NT2/D1 (cell line): ENCODE data around the gene FBXL2.

Experiments
- YY1 ChIP-seq: IDR thresholded peaks from 2 replicates; pipeline ENCODE4 v1.6.1; 2011; ENCODE audit not compliant: insufficient read length, insufficient read depth
- ZNF274 ChIP-seq: IDR thresholded peaks from 2 replicates; pipeline ENCODE4 v1.6.1; 2011; ENCODE audit warnings: mild to moderate bottlenecking, low read depth, low read length

DNA sequence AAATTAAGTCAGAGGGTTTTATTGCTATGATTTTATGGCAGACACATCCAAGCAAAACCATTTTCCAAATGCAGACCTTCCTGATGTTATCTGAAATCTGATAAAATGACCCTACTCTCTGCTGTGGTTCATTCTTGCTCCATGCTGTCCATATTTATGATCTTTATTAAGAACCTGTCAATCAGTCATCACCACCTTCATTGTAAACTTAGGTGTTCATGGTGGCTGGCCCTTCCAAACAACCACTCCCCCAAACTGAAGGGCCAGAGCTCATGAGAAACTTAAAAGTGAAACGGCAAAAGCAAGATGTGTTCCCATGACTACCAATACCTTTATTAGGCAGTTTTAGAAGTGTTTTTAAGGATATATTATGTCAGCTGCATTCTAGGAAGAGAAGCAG, 109.4 kb downstream of the FBXL2 start:
- TF ChIP-seq ZNF274 (no peak), YY1 (no peak)
